ENCODE results near the gene RSRC1.
"Not testable (repeated sequence)": the region's sequence is repeated elsewhere in the genome, so short reads cannot be mapped to it uniquely, and the experiment has no call there.

The RSRC1 gene

GRCh38 chr3:158120330-158120729 lies 10.4 kb downstream of the RSRC1 start:
- Histone ChIP-seq H3K4me1 (ENCODE audit: control insufficient read depth, low read length) (no peaks in the 10 kb centered on the region), H3K27ac (ENCODE audit: low read depth, low read length) (no peak overlapping the region), H3K36me3 (ENCODE audit: control insufficient read depth, low read length) (peaks cover 27% of the 10 kb centered on the region), H3K79me2 (ENCODE audit: control insufficient read depth, low read length) (peaks cover 70% of the 10 kb centered on the region), H3K9me2 (replicated peaks; ENCODE audit: control insufficient read depth, low read length) (no peaks in the 10 kb centered on the region), H3K4me3 (ENCODE audit: low read length) (no peak overlapping the region), H3F3A (ENCODE audit: control insufficient read depth, insufficient read depth) (no peaks in the 10 kb centered on the region), H3K4me2 (ENCODE audit: low read length) (no peak overlapping the region), H4K20me1 (ENCODE audit: control insufficient read depth, insufficient read depth, low read depth, low read length) (0 out of 2 replicates have a peak, but pooled peaks cover 4% of the 10 kb centered on the region), H3K27me3 (ENCODE audit: control insufficient read depth, low read length) (no peaks in the 10 kb centered on the region), H3K9me3 (ENCODE audit: control insufficient read depth, insufficient read depth, low read length) (no peaks in the 10 kb centered on the region)
- TF ChIP-seq EZH2phosphoT487 (IDR thresholded peaks at IDR 0.05; ENCODE audit: borderline replicate concordance, low read length) (no peak), CTCF (IDR thresholded peaks at IDR 0.05; ENCODE audit: low read depth, low read length, poor library complexity, severe bottlenecking) (no peak)

GRCh38 chr3:158121295-158121694 lies 11.4 kb downstream of the RSRC1 start:
- Histone ChIP-seq H3K27me3 (ENCODE audit: control insufficient read depth, low read length) (no peaks in the 10 kb centered on the region), H3K9me2 (replicated peaks; ENCODE audit: control insufficient read depth, low read length) (no peaks in the 10 kb centered on the region), H3K4me1 (ENCODE audit: control insufficient read depth, low read length) (no peaks in the 10 kb centered on the region), H3F3A (ENCODE audit: control insufficient read depth, insufficient read depth) (no peaks in the 10 kb centered on the region), H3K27ac (ENCODE audit: low read depth, low read length) (no peak overlapping the region), H3K4me3 (ENCODE audit: low read length) (no peak overlapping the region), H3K36me3 (ENCODE audit: control insufficient read depth, low read length) (peaks cover 35% of the 10 kb centered on the region), H3K79me2 (ENCODE audit: control insufficient read depth, low read length) (peaks cover 67% of the 10 kb centered on the region), H3K4me2 (ENCODE audit: low read length) (no peak overlapping the region), H3K9me3 (ENCODE audit: control insufficient read depth, insufficient read depth, low read length) (no peaks in the 10 kb centered on the region), H4K20me1 (ENCODE audit: control insufficient read depth, insufficient read depth, low read depth, low read length) (0 out of 2 replicates have a peak, but pooled peaks cover 4% of the 10 kb centered on the region)
- TF ChIP-seq EZH2phosphoT487 (IDR thresholded peaks at IDR 0.05; ENCODE audit: borderline replicate concordance, low read length) (no peak), CTCF (IDR thresholded peaks at IDR 0.05; ENCODE audit: low read depth, low read length, poor library complexity, severe bottlenecking) (no peak)

- H3K4me3 ChIP-seq (ENCODE audit: low read length); H3F3A ChIP-seq (ENCODE audit: control insufficient read depth, insufficient read depth); H3K27me3 ChIP-seq (ENCODE audit: control insufficient read depth, low read length); H4K20me1 ChIP-seq (ENCODE audit: control insufficient read depth, insufficient read depth, low read depth, low read length); H3K4me1 ChIP-seq (ENCODE audit: control insufficient read depth, low read length); H3K4me2 ChIP-seq (ENCODE audit: low read length); H3K27ac ChIP-seq (ENCODE audit: low read depth, low read length); H3K9me2 ChIP-seq (replicated peaks; ENCODE audit: control insufficient read depth, low read length); H3K9me3 ChIP-seq (ENCODE audit: control insufficient read depth, insufficient read depth, low read length): not testable (repeated sequence)
- Histone ChIP-seq H3K79me2 (ENCODE audit: control insufficient read depth, low read length) (peaks cover 66% of the 10 kb centered on the region), H3K36me3 (ENCODE audit: control insufficient read depth, low read length) (peaks cover 49% of the 10 kb centered on the region)
Observed at GRCh38 chr3:158122721-158123120, 12.8 kb downstream of the RSRC1 start.

- Histone ChIP-seq H3K9me2 (replicated peaks; ENCODE audit: control insufficient read depth, low read length) (no peaks in the 10 kb centered on the region), H3K27ac (ENCODE audit: low read depth, low read length) (no peak overlapping the region), H3K79me2 (ENCODE audit: control insufficient read depth, low read length) (peaks cover 46% of the 10 kb centered on the region), H3K4me2 (ENCODE audit: low read length) (no peak overlapping the region), H3F3A (ENCODE audit: control insufficient read depth, insufficient read depth) (no peaks in the 10 kb centered on the region), H3K27me3 (ENCODE audit: control insufficient read depth, low read length) (no peaks in the 10 kb centered on the region), H3K4me3 (ENCODE audit: low read length) (no peak overlapping the region), H3K4me1 (ENCODE audit: control insufficient read depth, low read length) (no peaks in the 10 kb centered on the region), H3K36me3 (ENCODE audit: control insufficient read depth, low read length) (peaks cover 80% of the 10 kb centered on the region), H4K20me1 (ENCODE audit: control insufficient read depth, insufficient read depth, low read depth, low read length) (no peaks in the 10 kb centered on the region), H3K9me3 (ENCODE audit: control insufficient read depth, insufficient read depth, low read length) (no peaks in the 10 kb centered on the region; the same call in 1 of the 2 replicates)
- TF ChIP-seq EZH2phosphoT487 (IDR thresholded peaks at IDR 0.05; ENCODE audit: borderline replicate concordance, low read length) (no peak), CTCF (IDR thresholded peaks at IDR 0.05; ENCODE audit: low read depth, low read length, poor library complexity, severe bottlenecking) (no peak)
Observed at GRCh38 chr3:158127250-158128219, 17.6 kb downstream of the RSRC1 start.

All from DOHH2 (cell line).